DMS153 (cell line): Measurements from ENCODE around the gene SLC24A3.
A peak's percentile ranks its signal among the peaks of the same experiment; 100 is the strongest.

Experiments
- DNase-seq: peaks from one replicate; lab custom pipeline; 2025; lab: John Stamatoyannopoulos, UW

The SLC24A3 gene

DNA sequence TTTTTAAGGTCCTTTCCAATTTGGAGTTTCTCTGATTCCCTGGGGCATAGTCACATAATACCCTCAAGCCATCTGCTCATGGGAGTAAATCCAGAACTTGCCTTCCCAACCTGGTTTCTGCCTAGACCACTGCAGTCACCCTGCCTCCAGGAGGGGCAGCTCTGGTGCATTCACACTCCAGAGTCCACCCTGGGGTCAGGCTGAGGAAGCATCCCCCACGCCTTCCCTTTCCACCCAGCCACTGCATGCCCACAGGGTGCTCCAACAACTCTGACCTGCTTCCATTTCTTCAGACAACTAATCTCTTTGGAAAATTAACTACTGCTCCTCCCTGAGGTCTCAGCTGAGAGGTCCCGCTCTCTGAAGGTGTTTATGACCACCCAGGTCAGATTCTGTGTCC, 334.2 kb downstream of the SLC24A3 start:
- no peak for DNase-seq

DNA sequence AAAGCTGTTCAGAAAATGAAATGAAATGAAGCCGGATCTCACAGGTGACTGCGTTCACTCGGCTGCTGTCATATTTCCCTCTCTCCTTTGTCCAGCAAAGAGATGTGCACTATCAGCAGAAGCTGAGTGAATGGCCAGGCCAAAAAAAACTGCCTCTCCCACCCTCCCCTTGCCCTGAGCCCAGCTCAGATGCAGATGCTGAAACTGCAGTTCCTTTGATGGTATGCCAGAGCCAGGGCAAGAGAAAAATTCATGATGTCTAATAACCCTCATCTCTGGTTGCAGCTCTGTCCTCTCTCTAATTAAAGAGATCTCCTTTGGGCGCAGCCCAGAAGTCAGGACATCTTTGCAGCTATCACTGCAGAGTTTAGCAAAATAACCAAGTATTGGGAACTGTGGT, 335.1 kb downstream of the SLC24A3 start:
- DNase-seq: no peak

DNA sequence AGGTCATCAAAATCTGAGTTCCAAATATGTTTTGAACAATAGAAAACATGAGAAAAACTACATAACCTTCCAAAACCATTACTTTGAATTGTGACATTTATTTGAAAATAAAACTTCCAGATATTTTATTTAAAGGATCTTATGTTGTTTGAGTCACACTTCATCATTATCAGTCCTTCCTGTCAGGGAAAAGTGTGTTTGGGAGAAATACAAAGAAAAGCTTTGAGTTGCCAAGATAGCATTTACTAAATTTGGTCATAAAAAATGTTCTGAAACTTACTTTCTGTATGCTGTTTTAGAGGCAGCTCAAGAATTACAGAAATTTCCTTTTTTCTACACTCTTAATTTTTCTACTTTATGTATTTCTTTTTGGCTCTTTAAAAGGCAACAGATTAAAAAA, 337.5 kb downstream of the SLC24A3 start:
- no peak for DNase-seq

DNA sequence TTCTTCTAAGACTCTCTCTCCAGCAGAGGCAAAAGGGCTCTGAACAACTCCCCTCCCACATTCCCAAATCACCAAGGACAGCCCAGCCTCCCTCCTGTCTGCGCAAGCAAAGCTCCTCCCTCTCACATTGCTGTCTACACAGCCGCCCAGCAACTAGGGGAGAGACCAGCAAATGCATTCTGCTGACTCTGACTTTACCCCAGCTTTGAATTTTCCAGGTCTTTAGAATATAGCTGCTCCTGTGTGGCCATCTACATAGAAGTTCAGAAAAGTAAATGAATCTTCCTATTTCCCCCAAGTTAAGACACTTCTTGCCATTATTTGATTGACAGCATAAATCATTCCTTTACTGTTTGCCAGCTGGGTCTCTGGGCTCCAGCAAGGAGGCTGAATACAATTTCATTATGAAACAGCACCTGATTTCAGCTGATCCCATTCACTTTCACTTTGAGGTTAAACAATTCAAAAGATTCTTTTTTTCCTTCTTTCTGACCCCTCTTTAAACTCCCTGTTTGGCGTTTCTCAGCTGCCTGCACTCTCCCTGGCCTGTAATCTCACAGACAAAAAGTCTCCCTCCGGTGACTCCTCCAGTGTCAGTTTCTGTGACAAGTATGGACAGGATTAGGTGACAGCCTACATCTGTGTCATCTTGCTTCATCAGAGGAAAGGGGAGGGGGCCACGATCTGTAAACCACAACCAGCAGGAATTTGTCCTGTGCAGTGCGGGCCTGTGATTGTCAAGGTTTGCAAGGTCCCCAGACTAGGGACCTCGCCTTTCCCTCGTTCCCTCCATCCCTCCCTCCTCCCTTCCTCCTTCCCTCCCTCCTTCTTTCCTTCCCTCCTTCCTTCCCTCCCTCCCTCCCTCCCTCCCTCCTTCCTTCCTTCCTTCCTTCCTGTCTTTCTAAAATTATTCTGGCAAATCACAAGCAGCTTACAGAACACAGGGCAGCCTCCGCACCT, 340.1 kb downstream of the SLC24A3 start:
- no peak for DNase-seq

DNA sequence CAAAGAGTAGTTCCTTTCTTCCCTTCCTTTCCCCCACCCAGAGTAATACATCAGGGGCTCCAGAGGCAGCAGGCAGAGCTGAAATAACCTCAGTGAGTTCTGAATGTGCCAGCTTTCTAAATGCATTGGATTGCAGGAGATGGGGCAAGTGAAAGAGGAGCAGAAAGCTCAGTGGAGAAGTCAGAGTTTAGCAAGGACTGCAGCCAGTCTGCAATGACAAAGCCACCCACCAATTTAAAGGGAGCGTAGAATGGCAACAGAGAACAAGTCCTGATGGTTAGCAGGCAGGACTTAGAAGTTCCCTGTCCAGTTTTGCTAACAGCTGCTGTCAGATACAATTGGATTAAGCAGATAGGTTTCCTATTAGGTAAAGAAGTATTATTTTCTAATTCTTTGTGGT, 342.2 kb downstream of the SLC24A3 start:
- DNase-seq: no peak

DNA sequence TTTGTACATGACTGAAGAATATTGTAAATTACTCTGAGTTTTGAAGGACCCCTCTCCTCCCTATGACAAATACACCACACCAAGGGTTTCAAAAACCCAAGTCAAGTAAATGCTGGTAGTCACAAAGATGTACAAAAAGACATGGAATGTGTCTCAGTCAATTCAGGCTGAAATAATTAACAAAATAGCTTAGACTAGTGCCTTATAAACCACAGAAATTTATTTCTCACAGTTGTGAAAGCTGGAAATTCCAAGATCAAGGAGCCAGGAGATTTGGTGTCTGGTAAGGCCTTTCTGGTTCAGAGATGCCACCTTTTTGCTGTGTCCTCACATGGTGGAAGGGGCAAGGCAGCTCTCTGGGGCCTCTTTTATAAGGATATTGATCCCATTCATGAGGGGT, 343.3 kb downstream of the SLC24A3 start:
- no peak for DNase-seq

DNA sequence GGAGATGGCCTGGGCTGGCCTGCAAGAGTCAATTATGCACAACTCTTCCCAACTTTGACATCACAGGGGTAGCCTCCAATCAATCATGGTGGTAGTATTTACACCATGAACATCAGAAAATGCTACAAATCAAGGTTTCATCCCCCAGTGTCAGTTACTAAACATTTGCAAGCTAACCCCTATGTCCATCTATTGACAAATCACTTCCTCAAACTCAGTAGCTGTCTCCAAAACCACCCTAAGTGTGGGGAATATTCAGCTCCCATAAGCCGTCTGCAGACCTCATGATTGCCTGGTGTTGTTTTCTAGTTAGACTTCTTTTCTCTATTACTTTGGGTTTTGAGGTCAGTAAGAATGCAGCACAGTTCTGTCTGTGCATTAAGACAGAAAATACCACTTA, 344.8 kb downstream of the SLC24A3 start:
- DNase-seq: no peak

DNA sequence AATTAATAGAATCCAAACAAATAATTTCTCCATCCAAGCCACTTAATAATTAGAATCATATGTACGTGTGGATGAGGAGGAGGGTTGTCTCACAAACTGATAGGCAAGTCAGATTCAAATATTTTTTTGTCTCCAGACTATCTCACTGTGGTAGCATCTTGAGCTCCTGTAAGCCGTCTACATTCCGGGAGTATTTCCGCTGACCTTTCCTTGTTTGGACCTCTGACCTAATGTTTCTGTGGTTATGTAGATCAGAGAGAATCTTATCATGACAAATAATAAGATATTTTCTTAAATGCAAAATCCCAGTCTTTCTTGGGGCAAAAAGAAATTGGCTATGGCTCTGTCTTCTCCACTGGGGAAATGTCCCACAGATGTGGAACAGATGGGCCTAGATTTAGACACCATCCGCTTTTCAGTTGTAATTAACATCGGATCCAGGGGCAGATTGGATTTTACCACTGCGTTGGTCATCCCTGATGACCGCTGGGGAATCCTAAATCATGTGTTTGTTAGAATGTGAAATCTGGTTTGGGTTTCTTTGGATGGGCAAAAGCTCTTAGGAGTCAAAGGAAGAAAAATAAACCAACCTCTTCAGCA, 348.5 kb downstream of the SLC24A3 start:
- DNase-seq: no peak

DNA sequence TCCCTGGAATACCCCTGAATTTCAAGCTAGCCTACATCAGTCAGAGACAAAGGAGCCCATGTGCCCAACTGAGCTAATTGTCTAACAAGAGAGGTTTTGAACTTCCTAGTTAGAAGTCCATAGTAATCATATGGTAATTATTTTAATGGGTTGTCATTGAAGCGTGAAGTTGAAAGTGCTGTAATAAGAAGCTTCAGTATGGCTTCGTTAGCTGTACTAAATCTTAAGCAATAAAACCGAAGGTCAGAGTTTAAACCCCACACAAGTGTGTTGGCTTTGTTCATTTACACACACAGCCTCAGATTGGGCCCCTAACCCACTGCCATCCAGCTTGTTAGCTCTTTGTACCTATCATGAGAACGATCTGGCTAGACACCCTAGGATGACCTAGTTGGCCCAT, 350.0 kb downstream of the SLC24A3 start:
- no peak for DNase-seq

DNA sequence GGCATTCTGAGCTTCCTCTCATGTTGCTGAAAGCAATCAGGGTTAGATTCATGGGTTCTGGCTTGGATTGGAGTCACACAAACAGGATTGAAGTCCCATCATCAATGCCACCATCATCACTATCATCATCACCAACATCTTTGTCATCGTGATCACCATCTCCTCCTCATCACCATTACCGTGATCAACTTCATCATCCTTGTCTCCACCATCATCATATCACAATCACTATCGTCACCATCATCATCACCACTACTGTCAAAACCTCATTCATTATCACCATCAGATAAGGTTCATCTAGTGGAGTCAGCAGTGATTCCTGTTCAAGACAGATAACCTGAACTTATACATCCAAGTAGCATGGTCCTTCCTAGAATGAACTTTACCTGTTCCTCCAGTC, 351.8 kb downstream of the SLC24A3 start:
- DNase-seq: no peak

DNA sequence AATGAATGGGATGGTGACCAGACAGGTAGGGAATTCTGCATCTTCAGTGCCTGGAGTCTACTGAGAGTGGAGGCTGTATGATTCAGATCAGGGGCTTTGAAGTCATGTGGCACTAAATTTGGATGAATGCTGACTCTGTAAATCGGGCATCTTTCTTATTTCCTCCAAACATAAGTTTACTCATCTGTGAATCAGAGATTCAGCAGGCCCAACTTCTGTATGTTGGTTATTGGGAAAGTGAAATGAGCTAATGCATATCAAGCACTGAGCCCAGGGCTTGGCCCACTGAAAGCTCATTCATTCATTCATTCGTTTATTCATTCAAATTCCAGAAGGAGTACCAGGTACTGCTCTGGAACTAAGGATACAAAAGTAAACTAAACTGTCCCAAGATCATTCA, 353.3 kb downstream of the SLC24A3 start:
- DNase-seq: no peak

DNA sequence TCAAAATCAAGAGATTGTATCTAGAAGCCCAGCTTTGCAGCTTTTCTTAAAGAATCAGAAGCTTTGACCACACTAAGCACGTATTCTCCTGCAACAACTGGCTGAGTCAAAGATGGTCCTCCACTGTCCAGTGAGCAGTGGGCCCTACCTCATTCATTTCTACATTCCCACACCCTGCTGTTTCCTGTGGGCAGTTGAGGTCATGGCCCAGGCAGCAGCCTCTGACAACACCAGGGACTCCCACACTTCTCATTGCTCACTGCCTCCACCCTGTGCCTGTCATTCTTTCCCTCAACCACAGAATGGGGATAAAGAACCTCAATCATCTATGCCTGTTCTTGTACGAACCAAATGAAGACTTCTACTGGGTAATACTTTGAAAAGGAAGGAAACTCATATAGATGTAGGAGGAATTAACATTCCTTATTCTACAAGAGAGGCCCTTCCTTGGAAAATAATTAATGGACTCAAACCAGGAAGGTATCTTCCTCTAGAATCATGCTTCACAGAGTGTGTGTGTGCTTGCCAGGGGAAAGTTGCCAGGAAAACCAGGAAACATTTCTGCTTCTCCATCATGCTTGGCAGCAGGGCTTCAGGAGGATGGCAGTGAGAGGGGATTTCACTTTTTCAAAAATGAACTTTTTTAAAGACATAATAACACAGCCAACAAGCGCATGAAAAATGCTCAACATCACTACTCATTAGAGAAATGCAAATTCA, 353.9 kb downstream of the SLC24A3 start:
- no peak for DNase-seq

DNA sequence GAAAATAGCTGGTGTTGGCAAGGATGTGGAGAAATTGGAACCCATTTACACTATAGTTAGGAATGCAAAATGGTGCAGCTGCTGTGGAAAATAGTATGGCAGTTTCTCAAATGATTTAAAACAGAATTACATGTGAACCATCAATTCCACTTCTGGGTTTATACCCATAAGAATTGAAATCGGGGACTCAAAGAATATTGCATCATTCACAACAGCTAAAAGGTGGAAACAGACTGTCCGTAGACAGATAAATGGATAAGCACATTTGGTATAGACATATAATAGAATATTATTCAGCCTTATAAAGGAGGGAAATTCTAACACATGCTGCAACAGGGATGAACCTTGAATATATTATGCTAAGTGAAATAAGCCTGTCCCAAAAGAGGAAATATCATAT, 355.7 kb downstream of the SLC24A3 start:
- no peak for DNase-seq

DNA sequence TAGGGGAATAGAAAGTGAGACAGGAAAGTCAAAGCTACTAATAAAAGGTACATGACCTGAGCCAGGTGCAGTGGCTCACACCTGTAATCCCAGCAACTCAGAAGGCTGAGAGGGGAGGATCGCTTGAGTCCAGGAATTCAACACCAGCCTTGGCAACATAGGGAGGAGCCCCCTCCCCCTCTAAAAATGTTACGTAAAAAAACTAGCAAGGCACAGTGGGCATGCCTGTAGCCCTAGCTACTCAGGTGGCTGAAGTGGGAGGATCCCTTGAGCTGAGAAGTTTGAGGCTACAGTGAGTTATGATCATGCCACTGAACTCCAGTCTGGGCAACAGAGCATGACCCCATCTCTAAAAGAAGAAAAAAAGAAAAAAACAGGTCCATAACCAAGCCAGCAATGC, 359.6 kb downstream of the SLC24A3 start:
- DNase-seq: no peak

DNA sequence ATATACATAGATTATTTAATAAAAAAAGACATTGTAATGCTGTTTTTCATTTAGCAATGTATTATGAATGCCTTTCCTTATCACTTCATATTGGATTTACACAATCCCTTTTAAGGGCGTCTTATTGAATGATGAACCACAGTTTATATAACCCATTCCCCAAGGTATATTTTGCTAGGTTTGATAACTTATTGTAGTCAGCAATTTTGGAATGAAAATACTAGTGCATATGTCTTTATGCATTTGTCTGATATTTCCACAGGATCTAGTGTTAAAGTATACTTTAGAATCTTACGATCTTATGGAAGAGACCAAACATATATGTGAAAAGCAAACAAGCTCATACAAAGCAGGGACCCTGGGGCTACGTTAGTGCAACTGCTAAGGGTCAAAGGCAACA, 365.2 kb downstream of the SLC24A3 start:
- no peak for DNase-seq

DNA sequence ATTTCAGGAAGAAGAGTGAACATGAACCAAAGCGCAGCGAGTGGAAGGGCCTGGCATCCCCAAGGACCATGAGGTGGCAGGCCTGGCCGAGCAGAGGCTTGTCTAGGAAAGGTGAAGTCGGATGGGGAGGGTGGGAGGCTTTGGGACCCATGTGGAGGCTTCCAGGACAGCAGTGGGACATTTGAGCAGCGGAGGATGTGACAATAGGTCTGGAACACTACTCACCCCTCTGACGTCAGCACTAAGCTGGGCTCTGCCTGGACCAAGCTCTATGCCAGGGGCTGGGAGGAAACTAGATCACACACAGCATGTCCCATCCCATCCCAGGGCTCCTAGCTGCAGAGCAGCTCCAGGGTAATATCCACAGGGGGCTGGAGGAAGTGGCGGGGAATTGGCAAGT, 370.3 kb downstream of the SLC24A3 start:
- DNase-seq: no peak

DNA sequence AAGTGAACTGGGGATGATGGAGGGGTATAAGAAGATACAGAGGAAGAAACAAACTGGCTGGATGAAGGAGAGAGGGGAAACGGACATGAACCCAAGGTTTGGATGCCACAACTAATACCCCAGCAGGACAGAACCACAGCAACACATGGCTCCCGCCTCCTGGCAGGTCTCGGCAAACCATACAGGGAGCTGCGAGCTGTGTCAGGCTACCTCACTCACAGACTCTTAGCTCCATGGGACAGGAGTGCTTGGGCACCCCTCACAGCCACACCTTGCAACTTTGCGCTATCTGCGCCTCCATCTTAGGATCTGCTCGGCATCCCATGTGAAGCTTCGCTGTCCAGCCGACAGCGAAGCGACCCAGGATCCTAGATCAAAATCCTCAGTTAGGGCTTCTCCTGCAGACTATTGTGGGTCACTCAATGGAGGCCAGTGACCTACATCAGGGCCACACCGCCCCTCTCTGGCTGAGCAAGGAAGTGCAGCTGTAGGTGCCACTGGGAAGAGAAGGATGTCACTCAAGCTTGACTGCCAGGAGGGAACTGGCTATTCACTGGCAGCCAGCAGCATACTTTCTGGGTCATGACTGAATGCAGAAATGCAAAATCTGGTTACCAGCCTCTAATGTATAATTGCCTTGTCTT, 371.2 kb downstream of the SLC24A3 start:
- DNase-seq: peak; percentile 66

DNA sequence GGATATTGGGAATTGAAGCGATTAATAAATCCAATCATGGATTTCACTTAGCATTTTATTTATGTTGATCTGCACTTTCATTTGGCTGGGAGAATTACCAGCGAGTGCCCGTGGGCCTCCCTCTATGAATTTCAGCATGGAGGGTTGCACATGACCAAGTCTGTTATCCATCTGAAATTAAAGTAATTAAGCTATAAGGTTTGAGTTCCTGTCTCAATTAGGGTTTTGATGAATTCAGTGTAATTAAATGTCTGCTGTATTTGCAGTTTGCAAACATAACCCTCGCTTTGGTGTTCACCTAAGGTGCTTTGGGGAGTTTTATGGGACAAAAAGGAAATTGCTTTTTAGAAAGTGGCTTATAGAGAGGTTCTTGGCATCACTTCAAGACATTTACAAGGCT, 375.8 kb downstream of the SLC24A3 start:
- DNase-seq: no peak

DNA sequence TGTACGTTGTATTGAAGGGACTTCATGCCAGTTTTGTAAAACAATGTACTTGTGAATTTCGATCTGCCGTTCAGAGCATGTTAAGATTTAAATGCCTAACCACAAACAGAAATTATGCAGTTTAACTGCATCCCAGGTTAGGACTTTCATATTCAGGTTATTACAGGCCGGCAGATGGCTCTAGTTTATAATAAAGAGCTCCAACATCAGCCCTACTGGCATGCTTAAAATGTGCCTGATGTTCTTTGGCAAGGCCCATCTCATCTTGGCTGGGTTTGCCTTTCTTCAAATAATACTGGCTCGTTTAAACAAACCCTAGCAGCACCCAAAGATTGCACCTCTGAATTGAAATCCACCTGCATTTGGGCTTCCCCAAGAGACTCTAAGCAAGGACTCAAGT, 376.3 kb downstream of the SLC24A3 start:
- no peak for DNase-seq

DNA sequence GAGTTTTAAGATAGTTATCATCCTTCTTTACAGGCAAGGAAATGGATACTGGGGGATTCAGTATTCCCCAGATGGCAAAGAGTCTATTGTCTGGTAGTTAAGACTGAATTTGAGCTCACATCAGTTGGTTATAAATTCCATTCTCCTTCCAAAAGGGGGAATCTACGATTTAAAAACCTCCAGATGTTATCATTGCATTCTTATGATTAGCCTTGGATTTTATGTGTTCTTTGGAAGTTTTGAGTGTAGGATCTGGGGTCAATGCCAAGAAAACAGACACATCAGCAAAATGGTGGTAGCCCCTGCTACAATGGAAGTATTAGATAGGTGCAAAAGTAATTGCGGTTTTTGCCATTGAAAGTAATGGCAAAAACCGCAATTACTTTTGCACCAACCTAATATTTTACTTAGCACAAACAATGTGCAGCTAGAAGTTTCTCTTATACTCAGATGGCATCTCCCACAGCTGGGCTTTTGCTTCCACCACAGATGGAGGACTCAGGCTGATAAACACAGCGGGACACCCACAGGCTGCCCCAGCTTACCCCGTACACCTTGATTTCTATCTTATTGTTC, 377.4 kb downstream of the SLC24A3 start:
- DNase-seq: no peak

DNA sequence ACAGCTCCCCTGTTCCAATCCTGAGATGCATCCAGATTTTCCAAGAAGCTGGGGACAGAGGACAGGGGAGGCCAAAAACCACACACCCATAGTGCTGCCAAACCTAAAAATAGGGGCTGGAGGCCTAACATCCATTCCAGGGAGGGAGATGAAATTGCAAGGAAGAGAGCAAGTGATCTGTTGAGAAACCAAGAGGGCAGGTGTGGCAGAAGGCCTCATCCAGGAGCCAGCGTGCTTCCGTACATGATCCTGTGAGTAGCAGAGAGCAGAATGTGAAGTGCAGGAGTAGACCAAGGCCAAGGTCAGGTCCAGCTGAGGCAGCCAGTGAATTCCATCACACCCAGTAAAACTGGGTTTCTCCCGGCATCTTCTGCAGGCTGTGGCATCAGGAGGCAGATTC, 377.9 kb downstream of the SLC24A3 start:
- DNase-seq: no peak

DNA sequence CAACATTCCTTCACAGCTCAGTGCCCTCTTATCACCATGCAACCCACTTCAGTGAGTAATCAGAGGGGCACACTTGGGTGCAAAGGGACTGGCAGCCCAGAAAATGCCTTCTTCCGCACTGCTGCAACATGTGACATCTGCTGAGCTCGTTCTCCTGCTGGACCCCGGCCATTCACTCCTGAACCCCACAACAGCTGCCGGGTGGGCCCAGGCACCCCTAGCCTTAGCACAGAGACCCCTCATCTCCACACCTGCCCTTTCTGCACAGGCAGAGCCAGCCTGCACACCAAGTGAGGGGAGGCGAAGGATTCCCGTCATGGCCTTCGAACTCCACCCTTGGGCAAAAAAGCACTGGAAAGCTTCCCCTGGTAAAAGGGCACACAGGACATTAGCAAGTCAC, 381.3 kb downstream of the SLC24A3 start:
- no peak for DNase-seq
